22Rv1 (cell line): ENCODE data around the gene USP5.
A peak's percentile ranks its signal among the peaks of the same experiment; 100 is the strongest.

Experiments
- H3K27ac ChIP-seq: fragments of 450-650 bp; 2 replicates; pipeline ENCODE4 v1.5.1; 2017
- ZFX ChIP-seq: fragments of 450-650 bp; IDR thresholded peaks from 2 replicates; pipeline ENCODE4 v1.6.1; 2017; ENCODE audit warnings: antibody characterized with exemption, borderline replicate concordance
- TF ChIP-seq, protein P1 (sequence below): fragments of 450-650 bp; IDR thresholded peaks from 2 replicates; pipeline ENCODE4 v1.5.1; 2017; ENCODE audit warnings: mild to moderate bottlenecking

The USP5 gene

DNA sequence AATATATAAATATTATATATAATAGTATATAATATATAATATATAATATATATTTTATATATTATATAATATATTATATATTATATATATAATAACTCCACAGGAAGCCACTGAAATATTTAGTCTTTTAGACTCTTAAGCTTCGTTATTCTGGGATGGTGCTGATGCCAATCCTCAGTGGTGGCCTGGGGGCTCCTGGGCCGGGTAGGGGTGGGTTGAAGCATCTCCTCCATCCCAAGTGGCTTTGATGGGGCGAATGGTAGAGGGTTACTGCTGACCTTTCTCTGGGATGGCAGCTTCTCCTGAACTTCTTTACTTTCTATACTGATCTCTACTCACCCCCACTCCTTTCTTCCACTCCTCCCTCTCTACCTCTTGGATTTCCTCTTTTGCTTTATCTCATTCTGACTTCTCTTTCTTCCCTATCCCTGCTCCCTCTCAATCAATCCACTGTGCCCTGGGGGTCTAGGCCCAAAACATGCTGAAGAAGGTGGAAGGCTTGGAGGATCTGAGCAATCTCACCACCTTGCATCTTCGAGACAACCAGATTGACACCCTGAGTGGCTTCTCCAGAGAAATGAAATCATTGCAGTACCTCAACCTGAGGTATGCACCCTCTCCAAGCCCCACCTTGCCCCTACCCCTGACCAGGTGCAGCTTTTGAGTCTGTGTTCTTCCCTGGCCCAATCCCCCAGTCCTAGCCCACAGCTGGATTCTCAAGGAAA is 57.6 kb downstream of the USP5 start:
- TF ChIP-seq, protein P1, sequence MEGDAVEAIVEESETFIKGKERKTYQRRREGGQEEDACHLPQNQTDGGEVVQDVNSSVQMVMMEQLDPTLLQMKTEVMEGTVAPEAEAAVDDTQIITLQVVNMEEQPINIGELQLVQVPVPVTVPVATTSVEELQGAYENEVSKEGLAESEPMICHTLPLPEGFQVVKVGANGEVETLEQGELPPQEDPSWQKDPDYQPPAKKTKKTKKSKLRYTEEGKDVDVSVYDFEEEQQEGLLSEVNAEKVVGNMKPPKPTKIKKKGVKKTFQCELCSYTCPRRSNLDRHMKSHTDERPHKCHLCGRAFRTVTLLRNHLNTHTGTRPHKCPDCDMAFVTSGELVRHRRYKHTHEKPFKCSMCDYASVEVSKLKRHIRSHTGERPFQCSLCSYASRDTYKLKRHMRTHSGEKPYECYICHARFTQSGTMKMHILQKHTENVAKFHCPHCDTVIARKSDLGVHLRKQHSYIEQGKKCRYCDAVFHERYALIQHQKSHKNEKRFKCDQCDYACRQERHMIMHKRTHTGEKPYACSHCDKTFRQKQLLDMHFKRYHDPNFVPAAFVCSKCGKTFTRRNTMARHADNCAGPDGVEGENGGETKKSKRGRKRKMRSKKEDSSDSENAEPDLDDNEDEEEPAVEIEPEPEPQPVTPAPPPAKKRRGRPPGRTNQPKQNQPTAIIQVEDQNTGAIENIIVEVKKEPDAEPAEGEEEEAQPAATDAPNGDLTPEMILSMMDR: no peak
- TF ChIP-seq ZFX: no peak
- H3K27ac ChIP-seq: no peak overlapping the region

DNA sequence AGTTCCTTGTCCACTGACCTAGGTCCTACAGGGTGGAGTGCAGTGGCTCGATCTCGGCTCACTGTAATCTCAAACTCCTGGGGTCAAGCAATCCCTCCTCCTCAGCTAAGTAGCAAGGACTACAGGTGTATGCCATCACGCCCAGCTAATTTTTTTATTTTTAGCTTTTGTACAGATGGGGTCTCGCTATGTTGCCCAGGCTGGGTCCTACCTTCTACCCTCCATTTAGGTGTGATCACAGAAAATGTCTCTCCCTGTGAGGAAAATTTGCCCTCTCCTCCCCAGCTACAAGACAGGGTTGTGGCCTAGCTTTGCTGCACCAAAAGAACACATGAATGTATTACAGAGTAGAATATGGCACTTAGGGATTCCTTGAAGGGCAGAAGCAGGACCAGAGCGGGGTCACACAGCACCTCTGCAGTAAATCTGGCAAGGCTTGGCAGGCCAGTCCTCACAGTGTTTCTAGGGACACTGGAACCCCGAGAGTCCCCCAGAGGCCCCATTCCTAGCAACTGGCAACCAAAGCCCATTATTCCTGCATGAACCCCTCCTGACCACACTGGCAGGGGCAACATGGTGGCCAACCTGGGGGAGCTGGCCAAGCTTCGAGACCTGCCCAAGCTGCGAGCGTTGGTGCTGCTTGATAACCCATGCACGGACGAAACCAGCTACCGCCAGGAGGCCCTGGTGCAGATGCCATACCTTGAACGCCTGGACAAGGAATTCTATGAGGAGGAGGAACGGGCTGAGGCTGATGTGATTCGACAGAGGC is 60.4 kb downstream of the USP5 start:
- no peak overlapping the region for H3K27ac ChIP-seq
- TF ChIP-seq, protein P1: no peak
- no peak for TF ChIP-seq ZFX

DNA sequence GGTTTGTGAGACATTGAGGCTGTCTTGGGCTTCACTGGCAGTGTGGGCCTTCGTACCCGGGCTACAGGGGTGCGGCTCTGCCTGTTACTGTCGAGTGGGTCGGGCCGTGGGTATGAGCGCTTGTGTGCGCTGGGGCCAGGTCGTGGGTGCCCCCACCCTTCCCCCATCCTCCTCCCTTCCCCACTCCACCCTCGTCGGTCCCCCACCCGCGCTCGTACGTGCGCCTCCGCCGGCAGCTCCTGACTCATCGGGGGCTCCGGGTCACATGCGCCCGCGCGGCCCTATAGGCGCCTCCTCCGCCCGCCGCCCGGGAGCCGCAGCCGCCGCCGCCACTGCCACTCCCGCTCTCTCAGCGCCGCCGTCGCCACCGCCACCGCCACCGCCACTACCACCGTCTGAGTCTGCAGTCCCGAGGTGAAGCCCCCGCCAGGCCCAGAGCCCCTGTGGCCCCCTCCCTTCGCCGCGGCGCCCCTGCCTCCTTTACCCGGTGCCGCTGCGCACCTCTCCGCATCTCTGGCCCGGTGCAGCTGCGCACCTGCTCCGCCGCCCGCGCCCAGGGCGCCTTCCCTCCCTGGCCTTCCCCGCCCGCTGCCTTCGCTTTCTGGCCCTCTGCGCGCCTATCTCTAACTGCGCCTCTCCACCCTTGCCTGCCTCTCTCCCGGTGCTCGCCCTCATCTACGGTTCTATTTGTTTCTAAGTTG is 62.4 kb downstream of the USP5 start, which contains the start of gene ENO2:
ENO2 (plus strand) TSS at position 335 of the 701 bp plus-strand sequence. CDS start 1,253 bp downstream, outside the sequence.
- H3K27ac ChIP-seq: peak within 1 kb of the TSS; percentile 82
- TF ChIP-seq, protein P1: peak; percentile 21; the same call in 1 of the 2 replicates
- no peak for TF ChIP-seq ZFX

DNA sequence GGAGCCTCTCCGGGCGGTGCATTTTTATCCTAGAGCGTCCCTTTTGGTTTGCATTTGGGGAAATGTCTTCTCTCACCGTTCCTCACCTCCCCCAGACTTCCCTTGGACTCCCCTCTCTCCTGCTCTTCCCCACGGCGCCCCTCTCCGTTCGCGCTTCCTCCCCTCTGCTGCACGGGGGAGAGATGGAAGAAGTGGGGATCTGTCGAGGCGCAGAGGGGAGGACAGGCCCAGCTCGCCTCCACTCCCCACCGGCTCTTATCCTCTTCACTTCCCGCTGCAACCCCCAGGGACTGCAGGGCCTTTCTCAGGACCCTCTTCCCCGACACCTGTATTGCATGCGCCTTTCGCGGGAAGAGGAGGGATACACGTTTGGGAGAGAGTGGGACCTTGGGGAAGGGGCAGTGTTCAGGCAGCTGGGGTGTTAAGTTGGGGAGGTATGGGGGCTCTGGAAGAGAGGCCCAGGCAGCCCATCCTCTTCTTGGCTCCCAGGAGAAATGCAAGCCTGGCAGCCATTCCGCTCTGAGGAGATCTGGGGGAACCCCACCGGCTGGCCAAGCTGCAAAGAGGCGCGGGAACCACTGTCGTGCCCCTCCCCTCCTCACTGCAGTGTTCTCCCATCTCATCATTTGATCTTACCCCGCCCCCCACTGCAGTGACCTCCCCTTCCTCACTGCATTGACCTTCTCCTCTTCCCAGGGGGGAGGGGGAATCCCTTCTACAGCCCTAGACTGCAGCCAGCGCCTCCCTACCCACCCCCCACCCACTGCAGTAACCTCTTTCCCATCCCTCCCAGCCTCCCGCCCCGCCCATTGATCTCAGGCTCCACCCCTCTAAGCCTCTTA is 63.2 kb downstream of the USP5 start:
- peak overlapping the region; percentile 82 for H3K27ac ChIP-seq

DNA sequence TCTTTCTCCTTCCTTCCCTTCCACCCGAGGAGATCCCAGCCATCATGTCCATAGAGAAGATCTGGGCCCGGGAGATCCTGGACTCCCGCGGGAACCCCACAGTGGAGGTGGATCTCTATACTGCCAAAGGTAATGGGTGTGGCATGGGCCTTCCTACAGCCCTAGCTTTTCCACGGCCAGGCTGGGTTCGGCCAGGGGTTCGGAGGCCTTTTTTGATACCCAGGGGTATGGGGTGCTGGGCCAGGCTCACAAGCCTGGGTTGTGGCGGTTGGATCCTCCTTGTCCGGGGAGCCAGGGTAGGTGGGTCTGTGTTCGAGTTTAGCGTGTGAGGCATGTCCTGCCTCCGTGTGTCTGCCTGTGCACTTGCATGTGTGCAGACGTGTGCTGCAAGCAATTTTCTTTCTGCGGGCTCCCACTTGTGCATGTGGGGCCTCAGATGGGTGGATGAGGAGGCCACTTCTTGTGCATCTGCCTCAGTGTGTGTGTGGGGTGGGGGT is 63.9 kb downstream of the USP5 start:
- H3K27ac ChIP-seq: peak overlapping the region; percentile 82
- TF ChIP-seq ZFX: no peak
- TF ChIP-seq, protein P1: no peak

More for the DNA sequence above, 63.2 kb downstream of the USP5 start:
- TF ChIP-seq ZFX: no peak
- TF ChIP-seq, protein P1: no peak
